ENCODE measurements around the gene LDLRAD1.

DNA sequence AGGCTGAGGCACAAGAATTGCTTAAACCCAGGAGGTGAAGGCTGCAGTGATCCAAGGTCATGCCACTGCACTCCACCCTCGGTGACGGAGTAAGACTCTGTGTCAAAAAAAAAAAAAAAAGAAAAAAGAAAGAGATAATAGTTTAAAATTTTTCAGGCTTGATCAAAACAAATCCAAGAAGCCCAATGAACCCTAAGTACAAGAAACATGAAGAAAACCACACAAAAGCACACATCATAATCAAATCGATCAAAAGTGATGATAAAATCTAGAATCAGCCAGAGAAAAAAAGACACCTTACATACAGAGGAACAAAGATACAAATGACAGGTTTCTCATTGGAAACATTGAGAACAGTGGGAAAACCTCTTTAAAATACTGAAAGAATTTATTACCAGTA is 31.5 kb downstream of the LDLRAD1 start:
- TF ChIP-seq, protein P1, sequence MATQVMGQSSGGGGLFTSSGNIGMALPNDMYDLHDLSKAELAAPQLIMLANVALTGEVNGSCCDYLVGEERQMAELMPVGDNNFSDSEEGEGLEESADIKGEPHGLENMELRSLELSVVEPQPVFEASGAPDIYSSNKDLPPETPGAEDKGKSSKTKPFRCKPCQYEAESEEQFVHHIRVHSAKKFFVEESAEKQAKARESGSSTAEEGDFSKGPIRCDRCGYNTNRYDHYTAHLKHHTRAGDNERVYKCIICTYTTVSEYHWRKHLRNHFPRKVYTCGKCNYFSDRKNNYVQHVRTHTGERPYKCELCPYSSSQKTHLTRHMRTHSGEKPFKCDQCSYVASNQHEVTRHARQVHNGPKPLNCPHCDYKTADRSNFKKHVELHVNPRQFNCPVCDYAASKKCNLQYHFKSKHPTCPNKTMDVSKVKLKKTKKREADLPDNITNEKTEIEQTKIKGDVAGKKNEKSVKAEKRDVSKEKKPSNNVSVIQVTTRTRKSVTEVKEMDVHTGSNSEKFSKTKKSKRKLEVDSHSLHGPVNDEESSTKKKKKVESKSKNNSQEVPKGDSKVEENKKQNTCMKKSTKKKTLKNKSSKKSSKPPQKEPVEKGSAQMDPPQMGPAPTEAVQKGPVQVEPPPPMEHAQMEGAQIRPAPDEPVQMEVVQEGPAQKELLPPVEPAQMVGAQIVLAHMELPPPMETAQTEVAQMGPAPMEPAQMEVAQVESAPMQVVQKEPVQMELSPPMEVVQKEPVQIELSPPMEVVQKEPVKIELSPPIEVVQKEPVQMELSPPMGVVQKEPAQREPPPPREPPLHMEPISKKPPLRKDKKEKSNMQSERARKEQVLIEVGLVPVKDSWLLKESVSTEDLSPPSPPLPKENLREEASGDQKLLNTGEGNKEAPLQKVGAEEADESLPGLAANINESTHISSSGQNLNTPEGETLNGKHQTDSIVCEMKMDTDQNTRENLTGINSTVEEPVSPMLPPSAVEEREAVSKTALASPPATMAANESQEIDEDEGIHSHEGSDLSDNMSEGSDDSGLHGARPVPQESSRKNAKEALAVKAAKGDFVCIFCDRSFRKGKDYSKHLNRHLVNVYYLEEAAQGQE (IDR thresholded peaks at IDR 0.05; ENCODE audit: low read depth), result no peak
- TF ChIP-seq TAF1 (IDR thresholded peaks at IDR 0.05; ENCODE audit: low read depth) (no peak), CREB1 (IDR thresholded peaks at IDR 0.05; ENCODE audit: low read depth) (no peak), ZBTB7A (IDR thresholded peaks at IDR 0.05; ENCODE audit: low read depth) (no peak), EP300 (IDR thresholded peaks at IDR 0.05; ENCODE audit: borderline replicate concordance) (no peak), CEBPB (IDR thresholded peaks at IDR 0.05) (no peak), RAD21 (IDR thresholded peaks at IDR 0.05; ENCODE audit: low read depth) (no peak), YY1 (IDR thresholded peaks at IDR 0.05; ENCODE audit: low read depth) (no peak), TCF12 (IDR thresholded peaks at IDR 0.05; ENCODE audit: low read depth) (no peak), EGR1 (IDR thresholded peaks at IDR 0.05) (no peak)
- TF ChIP-seq, protein P2, sequence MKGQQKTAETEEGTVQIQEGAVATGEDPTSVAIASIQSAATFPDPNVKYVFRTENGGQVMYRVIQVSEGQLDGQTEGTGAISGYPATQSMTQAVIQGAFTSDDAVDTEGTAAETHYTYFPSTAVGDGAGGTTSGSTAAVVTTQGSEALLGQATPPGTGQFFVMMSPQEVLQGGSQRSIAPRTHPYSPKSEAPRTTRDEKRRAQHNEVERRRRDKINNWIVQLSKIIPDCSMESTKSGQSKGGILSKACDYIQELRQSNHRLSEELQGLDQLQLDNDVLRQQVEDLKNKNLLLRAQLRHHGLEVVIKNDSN (IDR thresholded peaks at IDR 0.05), result no peak
- TF ChIP-seq, protein P3, sequence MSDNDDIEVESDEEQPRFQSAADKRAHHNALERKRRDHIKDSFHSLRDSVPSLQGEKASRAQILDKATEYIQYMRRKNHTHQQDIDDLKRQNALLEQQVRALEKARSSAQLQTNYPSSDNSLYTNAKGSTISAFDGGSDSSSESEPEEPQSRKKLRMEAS (IDR thresholded peaks at IDR 0.05), result no peak

All from Ishikawa (cell line).